Loucy (cell line): ENCODE data around the gene FRAS1.
A peak's percentile ranks its signal among the peaks of the same experiment; 100 is the strongest.
"Not testable (repeated sequence)": the region's sequence is repeated elsewhere in the genome, so short reads cannot be mapped to it uniquely, and the experiment has no call there.

Source experiments
- H2AFZ ChIP-seq: fragments of 200-600 bp; sonication (generic); 2 replicates; pipeline ENCODE4 v1.6.0; 2016; ENCODE audit warnings: antibody characterized with exemption, mild to moderate bottlenecking, low read length, moderate library complexity
- H3F3A ChIP-seq: fragments of 200-600 bp; 2 replicates; pipeline ENCODE4 v1.6.0; 2016; ENCODE audit warnings: antibody characterized with exemption, low read depth, mild to moderate bottlenecking
- H3K27me3 ChIP-seq: fragments of 200-600 bp; sonication (generic); 2 replicates; pipeline ENCODE4 v1.6.1; 2014; ENCODE audit warnings: low read length, mild to moderate bottlenecking; ENCODE audit not compliant: insufficient read depth, poor library complexity, severe bottlenecking
- H3K36me3 ChIP-seq: fragments of 200-600 bp; sonication (generic); 2 replicates; pipeline ENCODE4 v1.6.1; 2016; ENCODE audit warnings: low read length; ENCODE audit not compliant: insufficient read depth
- H3K4me1 ChIP-seq: fragments of 200-600 bp; sonication (generic); 2 replicates; pipeline ENCODE4 v1.5.1; 2014; ENCODE audit warnings: low read length, mild to moderate bottlenecking; ENCODE audit not compliant: insufficient read depth, poor library complexity, severe bottlenecking
- H3K4me2 ChIP-seq: fragments of 200-600 bp; sonication (generic); 2 replicates; pipeline ENCODE4 v1.6.0; 2014; ENCODE audit warnings: antibody characterized with exemption, low read length, low read depth, mild to moderate bottlenecking; ENCODE audit not compliant: poor library complexity, severe bottlenecking
- H3K4me3 ChIP-seq: fragments of 200-600 bp; sonication (generic); 2 replicates; pipeline ENCODE4 v1.5.1; 2014; ENCODE audit warnings: low read length, mild to moderate bottlenecking, mixed read lengths; ENCODE audit not compliant: poor library complexity, severe bottlenecking
- H3K79me2 ChIP-seq: fragments of 200-600 bp; sonication (generic); 2 replicates; pipeline ENCODE4 v1.6.1; 2014; ENCODE audit warnings: low read length; ENCODE audit not compliant: insufficient read depth
- H3K9ac ChIP-seq: fragments of 200-600 bp; sonication (generic); 2 replicates; pipeline ENCODE4 v1.6.0; 2014; ENCODE audit warnings: mild to moderate bottlenecking, low read depth, low read length, moderate library complexity; ENCODE audit not compliant: poor library complexity, severe bottlenecking
- H3K9me2 ChIP-seq: fragments of 200-600 bp; sonication (generic); replicated peaks from 2 replicates; pipeline ENCODE4 v1.6.1; 2016; ENCODE audit warnings: low read depth, low read length, mixed read lengths
- H3K9me3 ChIP-seq: fragments of 200-600 bp; sonication (generic); 2 replicates; pipeline ENCODE4 v1.6.1; 2014; ENCODE audit warnings: mild to moderate bottlenecking, antibody characterized with exemption, low read length, low read depth; ENCODE audit not compliant: insufficient read depth
- H4K20me1 ChIP-seq: fragments of 200-600 bp; sonication (generic); 2 replicates; pipeline ENCODE4 v1.6.0; 2014; ENCODE audit warnings: antibody characterized with exemption, low read length, mild to moderate bottlenecking; ENCODE audit not compliant: insufficient read depth, poor library complexity, severe bottlenecking
- EZH2phosphoT487 ChIP-seq: fragments of 200-600 bp; IDR thresholded peaks from 2 replicates; pipeline ENCODE4 v1.6.1; 2018; ENCODE audit warnings: antibody characterized with exemption, mild to moderate bottlenecking, moderate library complexity, borderline replicate concordance
- TF ChIP-seq, protein P1 (sequence below): fragments of 200-600 bp; sonication (generic); conservative IDR thresholded peaks from 2 replicates; pipeline ENCODE4 v1.5.1; 2014; ENCODE audit warnings: mild to moderate bottlenecking, antibody characterized with exemption, low read length

Gene FRAS1

DNA sequence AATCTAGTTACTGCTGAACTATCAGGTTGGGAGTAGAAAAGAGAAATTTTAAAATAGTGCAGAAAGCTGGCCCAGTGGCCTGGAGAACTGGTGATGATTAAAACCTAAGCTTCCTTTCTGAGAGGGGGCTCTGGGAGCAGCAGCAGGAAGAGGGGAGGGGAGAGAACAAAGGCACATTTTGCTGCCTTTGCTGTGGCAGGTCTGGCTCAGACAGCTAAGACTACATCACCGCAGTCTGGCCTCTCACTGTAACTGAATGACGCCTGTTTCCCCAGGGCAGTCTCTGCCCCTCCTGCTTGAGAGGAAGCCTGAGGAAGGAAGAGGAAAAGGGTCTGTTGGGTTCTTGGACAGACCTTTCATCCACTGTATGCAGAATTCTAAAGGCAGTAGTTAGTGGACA is 148.5 kb downstream of the FRAS1 start:
- no peaks in the 10 kb centered on the region for H3F3A ChIP-seq
- peak overlapping the region; percentile 57 for H3K9ac ChIP-seq
- no peaks in the 10 kb centered on the region for H3K27me3 ChIP-seq
- H3K4me1 ChIP-seq: peaks cover 40% of the 10 kb centered on the region
- H2AFZ ChIP-seq: peak overlapping the region; percentile 65
- H3K4me3 ChIP-seq: peak overlapping the region; percentile 21
- H4K20me1 ChIP-seq: no peaks in the 10 kb centered on the region
- H3K4me2 ChIP-seq: peak overlapping the region; percentile 54
- no peaks in the 10 kb centered on the region for H3K79me2 ChIP-seq
- no peaks in the 10 kb centered on the region for H3K9me3 ChIP-seq
- TF ChIP-seq, protein P1, sequence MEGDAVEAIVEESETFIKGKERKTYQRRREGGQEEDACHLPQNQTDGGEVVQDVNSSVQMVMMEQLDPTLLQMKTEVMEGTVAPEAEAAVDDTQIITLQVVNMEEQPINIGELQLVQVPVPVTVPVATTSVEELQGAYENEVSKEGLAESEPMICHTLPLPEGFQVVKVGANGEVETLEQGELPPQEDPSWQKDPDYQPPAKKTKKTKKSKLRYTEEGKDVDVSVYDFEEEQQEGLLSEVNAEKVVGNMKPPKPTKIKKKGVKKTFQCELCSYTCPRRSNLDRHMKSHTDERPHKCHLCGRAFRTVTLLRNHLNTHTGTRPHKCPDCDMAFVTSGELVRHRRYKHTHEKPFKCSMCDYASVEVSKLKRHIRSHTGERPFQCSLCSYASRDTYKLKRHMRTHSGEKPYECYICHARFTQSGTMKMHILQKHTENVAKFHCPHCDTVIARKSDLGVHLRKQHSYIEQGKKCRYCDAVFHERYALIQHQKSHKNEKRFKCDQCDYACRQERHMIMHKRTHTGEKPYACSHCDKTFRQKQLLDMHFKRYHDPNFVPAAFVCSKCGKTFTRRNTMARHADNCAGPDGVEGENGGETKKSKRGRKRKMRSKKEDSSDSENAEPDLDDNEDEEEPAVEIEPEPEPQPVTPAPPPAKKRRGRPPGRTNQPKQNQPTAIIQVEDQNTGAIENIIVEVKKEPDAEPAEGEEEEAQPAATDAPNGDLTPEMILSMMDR: no peak
- no peak for TF ChIP-seq EZH2phosphoT487
- no peaks in the 10 kb centered on the region for H3K9me2 ChIP-seq
- H3K36me3 ChIP-seq: no peaks in the 10 kb centered on the region

DNA sequence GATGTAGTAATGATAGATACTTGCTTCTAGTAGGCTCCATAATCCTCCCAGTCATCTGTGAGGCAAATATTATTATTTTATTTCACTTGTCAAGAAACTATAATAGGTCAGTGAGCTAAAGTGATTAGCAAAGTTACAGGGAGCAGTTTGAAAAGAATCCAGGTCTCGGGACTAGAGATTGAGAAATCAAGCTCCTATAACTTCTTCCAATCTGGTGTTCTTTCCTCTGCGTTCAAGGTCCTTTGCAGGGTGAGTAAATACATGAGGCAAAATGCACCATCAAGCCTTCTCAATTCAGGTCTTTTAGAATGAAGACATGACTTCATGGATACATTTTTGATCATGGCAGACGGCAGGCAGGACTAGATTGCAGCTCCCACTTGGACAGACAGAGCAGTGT is 150.4 kb downstream of the FRAS1 start:
- Histone ChIP-seq H3F3A (no peaks in the 10 kb centered on the region), H3K4me1 (peaks cover 40% of the 10 kb centered on the region), H2AFZ (no peak overlapping the region), H3K79me2 (no peaks in the 10 kb centered on the region), H3K4me3 (no peak overlapping the region), H3K9me3 (no peaks in the 10 kb centered on the region), H3K27me3 (no peaks in the 10 kb centered on the region), H3K36me3 (no peaks in the 10 kb centered on the region), H3K9me2 (no peaks in the 10 kb centered on the region), H4K20me1 (no peaks in the 10 kb centered on the region), H3K9ac (no peak overlapping the region), H3K4me2 (no peak overlapping the region)
- TF ChIP-seq, protein P1: no peak

DNA sequence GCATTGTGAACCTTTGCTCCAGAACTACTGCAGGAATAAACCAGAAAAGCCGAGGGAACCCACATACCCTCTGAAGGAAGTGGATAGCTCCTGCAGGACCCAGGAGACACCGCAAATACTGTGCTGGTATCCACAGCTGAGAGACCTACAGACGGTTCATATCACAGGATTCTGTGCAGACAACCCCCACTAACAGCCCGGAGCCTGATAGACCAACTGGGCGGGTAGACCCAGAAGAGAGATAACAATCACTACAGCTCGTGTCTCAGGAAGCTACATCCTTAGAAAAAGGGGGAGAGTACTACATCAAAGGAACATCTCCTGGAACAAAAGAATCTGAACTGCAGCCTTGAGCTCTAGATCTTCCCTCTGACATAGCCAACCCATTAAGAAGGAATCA is 150.8 kb downstream of the FRAS1 start:
- Histone ChIP-seq H4K20me1 (no peaks in the 10 kb centered on the region), H3K4me1 (peaks cover 40% of the 10 kb centered on the region), H3K79me2 (no peaks in the 10 kb centered on the region), H3K9me2 (no peaks in the 10 kb centered on the region), H3K4me3 (no peak overlapping the region), H3K9me3 (no peaks in the 10 kb centered on the region), H3K4me2 (no peak overlapping the region), H3K36me3 (no peaks in the 10 kb centered on the region), H3K27me3 (no peaks in the 10 kb centered on the region), H3F3A (no peaks in the 10 kb centered on the region), H3K9ac (no peak overlapping the region), H2AFZ (no peak overlapping the region)
- TF ChIP-seq, protein P1: no peak
- no peak for TF ChIP-seq EZH2phosphoT487

DNA sequence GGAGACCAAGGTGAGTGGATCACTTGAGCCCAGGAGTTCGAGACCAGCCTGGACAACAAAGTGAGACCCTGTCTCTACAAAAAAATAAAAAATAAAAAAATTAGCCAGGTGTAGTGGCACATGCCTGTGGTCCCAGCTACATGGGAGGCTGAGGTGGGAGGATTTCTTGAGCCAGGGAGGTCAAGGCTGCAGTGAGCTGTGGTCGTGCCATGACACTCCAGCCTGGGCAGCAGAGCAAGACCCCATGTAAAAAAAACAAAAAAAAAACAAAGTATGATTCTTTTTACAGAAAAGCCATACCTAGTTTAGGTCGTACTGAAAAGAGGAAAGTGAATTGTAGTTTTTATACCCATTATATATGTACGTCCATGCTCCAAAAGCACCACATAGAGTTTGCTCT is 151.8 kb downstream of the FRAS1 start:
- not testable (repeated sequence) for H3K9ac ChIP-seq, H3K9me3 ChIP-seq, H3K4me3 ChIP-seq, H3K27me3 ChIP-seq, H3F3A ChIP-seq, H3K9me2 ChIP-seq, H3K36me3 ChIP-seq, H3K79me2 ChIP-seq, H4K20me1 ChIP-seq
- Histone ChIP-seq H2AFZ (peak overlapping the region; percentile 47), H3K4me2 (peak overlapping the region; percentile 33), H3K4me1 (peaks cover 46% of the 10 kb centered on the region)
